Stimulated activated CD4-positive, alpha-beta T cell treated with anti-CD3 and anti-CD28 coated beads, TNF-alpha, amount 100 ng/mL, for 4 hours (primary cell): ENCODE data around the gene H2BK1.

ENCODE experiments used
- DNase-seq, 3 experiments: peaks; one replicate each; pipeline ENCODE4 v3.0.0-alpha.2; 2020; ENCODE audit warnings: low read depth in 3 of 3

H2BK1 gene

GRCh38 chr7:151232917-151233701 lies 22.8 kb upstream of the H2BK1 start:
- DNase-seq = peak; percentile 54 to 62 (median 61)

- peak; percentile 75 to 78 (median 76) for DNase-seq
Measured at GRCh38 chr7:151232091-151232916, 22.0 kb upstream of the H2BK1 start, which contains the start of gene CHPF2. Gene CHPF2 (plus strand): TSS chr7:151232483. CDS start chr7:151234012, 1,529 bp downstream.

DNA sequence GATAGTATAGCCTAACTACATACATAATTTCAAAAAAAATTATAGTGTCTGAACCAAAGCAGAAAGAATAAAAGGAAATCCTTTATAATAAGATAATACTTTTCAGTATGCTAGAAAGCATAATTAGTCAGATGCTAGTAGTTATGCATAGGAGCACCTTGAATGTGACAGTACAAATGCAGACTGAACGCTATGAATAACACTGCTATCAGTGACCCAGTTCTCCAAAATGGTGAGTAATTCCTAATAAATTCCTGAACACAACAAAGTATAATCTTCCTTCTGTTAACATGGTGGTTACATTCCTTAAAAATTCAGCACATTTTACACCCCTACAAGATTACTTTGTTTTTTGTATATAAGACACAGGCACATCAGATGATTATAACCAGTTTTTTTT lies 20.8 kb upstream of the H2BK1 start:
- no peak for DNase-seq

DNA sequence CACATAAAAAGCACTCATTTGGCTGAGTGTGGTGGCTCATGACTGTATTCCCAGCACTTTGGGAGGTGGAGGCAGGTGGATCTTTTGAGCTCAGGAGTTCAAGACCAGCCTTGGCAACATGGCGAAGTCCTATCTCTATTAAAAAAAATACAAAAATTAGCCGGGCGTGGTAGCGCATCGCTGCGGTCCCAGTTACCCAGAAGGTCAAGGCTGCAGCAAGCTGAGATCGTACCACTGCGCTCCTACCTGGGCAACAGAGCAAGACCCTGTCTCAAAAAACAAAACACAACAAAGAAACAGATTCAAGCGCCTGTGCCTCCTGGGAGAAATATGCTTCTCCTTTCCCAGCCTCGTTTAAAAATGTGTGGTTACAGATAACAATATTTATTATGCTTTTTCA lies 19.0 kb upstream of the H2BK1 start:
- DNase-seq = no peak

DNA sequence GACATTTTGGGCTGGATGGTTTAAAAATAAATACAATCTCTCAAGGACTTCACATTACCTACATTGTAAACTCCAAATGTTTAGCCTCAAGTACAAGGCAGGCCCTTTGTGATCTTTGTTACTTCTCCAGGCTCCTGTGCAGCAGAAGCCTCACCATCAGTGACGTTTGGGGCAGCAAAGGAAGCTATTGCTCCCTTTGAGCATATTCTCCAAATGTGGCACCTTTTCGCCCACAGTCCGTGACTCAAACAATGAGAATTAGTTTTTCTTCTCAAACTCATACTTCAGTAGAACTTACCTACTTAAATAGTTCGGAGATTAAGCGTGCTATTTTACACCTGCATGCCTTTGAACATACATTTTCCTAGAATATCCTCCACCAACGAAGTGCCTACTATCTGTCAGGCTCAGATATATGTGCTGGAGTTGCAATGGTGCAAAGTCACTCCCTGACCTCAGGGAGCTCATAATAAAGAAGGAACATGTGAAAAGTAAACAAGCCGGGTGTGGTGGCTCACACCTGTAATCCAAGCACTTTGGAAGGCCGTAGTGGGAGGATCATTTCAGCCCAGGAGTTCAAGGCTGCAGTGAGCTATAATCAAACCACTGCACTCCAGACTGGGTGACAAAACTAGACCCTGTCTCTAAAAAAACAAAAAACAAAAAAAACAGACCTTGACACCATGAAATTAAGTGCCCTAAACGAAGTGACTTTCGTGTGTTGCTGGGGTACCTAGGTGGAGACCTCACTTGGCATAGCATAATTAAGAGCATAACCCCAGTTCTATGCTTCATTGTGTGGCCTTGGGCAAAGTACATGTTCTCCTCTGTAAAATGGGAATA lies 18.0 kb upstream of the H2BK1 start:
- no peak for DNase-seq

- DNase-seq = peak; percentile 94 to 97 (median 97)
Measured at GRCh38 chr7:151226875-151227782, 16.8 kb upstream of the H2BK1 start, which contains the start of gene ABCF2. Gene ABCF2 (minus strand): TSS chr7:151227205. CDS start chr7:151226458, 747 bp downstream.

DNA sequence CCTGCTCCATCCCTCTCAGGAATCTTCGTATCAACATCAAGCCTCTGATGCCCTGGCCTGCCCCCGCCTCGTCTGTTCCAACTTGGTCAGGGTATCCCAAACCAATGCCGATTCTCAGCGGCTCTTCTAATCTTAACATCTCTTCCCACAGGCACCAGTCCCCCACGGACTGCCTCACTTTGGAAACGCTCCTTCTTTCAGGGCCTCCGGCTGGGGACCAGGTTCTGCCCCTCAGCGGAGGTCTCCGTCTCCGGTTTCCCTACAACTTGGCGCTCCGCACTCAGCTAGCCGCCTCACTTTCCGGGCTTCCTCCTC lies 16.2 kb upstream of the H2BK1 start:
- no peak for DNase-seq

- DNase-seq = no peak
Measured at GRCh38 chr7:151225948-151226510, 15.7 kb upstream of the H2BK1 start.

DNA sequence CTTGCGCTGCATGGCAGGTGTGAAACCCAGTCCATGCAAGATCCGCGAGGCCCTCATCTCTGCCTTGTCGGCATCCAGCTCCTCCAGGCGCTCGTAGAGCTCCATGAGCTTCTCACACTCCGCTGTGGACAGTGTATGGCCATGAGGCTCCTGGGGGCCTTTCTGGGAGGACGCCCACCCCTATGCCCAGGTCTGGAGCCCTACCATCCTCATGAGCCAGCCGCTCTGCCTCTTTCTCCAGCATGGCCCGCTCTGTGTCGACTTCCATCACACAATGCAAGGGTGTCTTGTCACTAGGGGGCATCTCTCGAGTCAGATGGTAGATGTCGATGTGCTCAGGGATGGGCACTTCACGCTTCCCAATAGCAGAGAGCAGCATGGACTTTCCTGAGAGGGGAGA lies 13.4 kb upstream of the H2BK1 start:
- no peak for DNase-seq

- no peak for DNase-seq
Measured at GRCh38 chr7:151218170-151218569, 7.9 kb upstream of the H2BK1 start.

DNA sequence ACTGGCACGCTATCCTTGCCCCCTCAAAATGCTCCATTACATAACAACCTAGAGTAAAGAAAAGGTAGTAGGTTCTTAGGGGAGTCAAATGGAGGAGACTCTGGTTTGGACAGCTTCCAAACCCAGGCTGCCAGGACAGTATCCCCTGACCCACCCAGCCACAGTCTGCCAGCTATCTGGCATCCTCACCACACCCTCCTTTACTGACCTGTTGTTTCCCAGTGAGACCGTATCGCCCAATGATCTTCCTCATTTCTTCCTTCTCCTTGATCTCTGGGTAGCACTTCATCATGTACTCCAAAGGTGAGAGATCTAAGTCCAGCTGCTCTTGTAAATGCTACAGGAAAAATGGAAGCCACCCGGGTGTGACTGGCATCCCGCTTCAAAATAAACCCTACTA lies 5.1 kb upstream of the H2BK1 start:
- DNase-seq = no peak

GRCh38 chr7:151213826-151214225 lies 3.5 kb upstream of the H2BK1 start:
- no peak for DNase-seq

GRCh38 chr7:151212626-151213025 lies 2.3 kb upstream of the H2BK1 start:
- no peak for DNase-seq

DNA sequence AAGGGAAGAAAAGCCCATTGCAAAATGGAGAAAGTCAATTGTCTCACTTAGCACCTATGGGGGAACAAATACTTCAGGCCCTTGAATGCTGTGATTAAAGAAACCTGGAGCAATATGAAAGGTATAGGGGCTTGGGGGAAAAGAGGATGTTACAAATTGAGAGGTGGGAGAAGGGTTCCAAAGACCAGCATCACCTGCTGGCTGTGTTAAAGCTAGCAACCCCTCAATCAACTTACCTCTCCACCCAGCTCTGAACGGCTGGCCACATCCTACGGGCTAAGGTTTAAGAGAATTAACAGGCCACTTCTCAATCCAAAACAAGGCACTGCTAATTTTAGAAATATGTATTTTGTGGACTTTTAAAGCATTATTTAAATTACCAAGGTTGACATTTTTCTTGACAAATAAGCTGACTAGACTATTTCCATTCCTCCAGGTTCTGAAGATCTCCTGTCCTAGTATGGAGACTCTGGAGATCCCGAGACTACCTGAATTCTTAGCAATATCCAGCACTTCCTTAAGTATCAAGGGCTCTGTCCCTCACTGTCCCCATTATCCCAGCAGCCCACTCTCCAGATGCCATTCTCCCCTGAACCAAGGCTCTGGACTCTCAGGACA lies 976 bp upstream of the H2BK1 start:
- no peak for DNase-seq

GRCh38 chr7:151209588-151209987 lies 700 bp downstream of the H2BK1 start:
- no peak for DNase-seq

GRCh38 chr7:151208253-151208862 lies 1.9 kb downstream of the H2BK1 start:
- no peak for DNase-seq

- DNase-seq = no peak
Measured at GRCh38 chr7:151207804-151208203, 2.5 kb downstream of the H2BK1 start.

DNA sequence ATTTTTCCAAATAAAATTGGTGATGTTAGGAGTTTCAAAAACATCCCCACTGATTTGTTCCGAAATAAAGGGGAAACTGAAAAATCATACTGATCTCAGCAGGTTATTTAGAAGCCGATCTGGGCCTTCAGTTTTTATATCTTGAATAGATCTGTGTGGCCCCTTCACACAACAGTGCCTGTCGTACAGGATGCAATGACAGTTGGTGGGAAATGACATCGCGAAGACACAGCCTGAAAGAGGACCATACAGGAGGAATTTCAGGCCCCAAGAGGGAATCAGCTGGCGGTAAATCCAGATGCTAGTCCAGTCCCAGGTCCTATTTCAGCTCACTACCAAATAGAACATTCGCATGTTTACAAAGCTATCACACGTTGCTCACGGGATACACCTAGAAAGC lies 3.0 kb downstream of the H2BK1 start:
- no peak for DNase-seq

GRCh38 chr7:151206914-151207313 lies 3.4 kb downstream of the H2BK1 start:
- no peak for DNase-seq

GRCh38 chr7:151205730-151206129 lies 4.6 kb downstream of the H2BK1 start:
- DNase-seq = no peak
